ENCODE results near the gene CD47. TPM values are rescaled to one million over a fixed set of nuclear protein-coding genes. Genes with fewer than 3 reads are reported as not detected.

The CD47 gene
- total RNA-seq, 1 experiment from 2014 or later = 89.7 TPM

GRCh38 chr3:108106031-108106430, 15.2 kb upstream of the CD47 start:
- ChIA-PET POLR2A (no interaction called here), CTCF (no interaction called here)
- H3K36me3 ChIP-seq (ENCODE audit: control insufficient read depth, insufficient read depth, low read length) = no peaks in the 10 kb centered on the region
- H3K4me3 ChIP-seq (ENCODE audit: low read depth in 2 of 2, low read length in 2 of 2) = no peak overlapping the region
- DNase-seq (ENCODE audit: low read depth, low spot score) = no peak
- BruUV-seq (replicated peaks) = no TSS peak
- H3K27me3 ChIP-seq (ENCODE audit: control insufficient read depth, insufficient read depth, low read length) = no peaks in the 10 kb centered on the region
- H3K27ac ChIP-seq (ENCODE audit: low read length) = no peak overlapping the region
- TF ChIP-seq SIN3A (IDR thresholded peaks at IDR 0.05; ENCODE audit: borderline replicate concordance, insufficient read depth, low read depth, low read length) = no peak
- TF ChIP-seq REST (IDR thresholded peaks at IDR 0.05; ENCODE audit: insufficient read depth in 1 of 2, low read depth in 2 of 2, low read length in 1 of 2) = no peak
- TF ChIP-seq POLR2AphosphoS5 (IDR thresholded peaks at IDR 0.05; ENCODE audit: low read depth, low read length) = no peak
- TF ChIP-seq TCF7L2 (IDR thresholded peaks at IDR 0.05; ENCODE audit: low read depth, low read length) = no peak
- TF ChIP-seq CTCF (IDR thresholded peaks at IDR 0.05) = no peak
- H3K4me1 ChIP-seq (ENCODE audit: control insufficient read depth, insufficient read depth, low read length) = no peaks in the 10 kb centered on the region
- no peaks in the 10 kb centered on the region for H3K9me3 ChIP-seq (ENCODE audit: control insufficient read depth, insufficient read depth, low read depth, low read length)
- in situ Hi-C loops (cut with HindIII; ENCODE audit: low pct_unique_long_range_greater_than_20kb, low sequenced_read_pairs) = no loop called here
- ATAC-seq = no peak
- intact Hi-C loops (cut with micrococcal nuclease; ENCODE audit: unreplicated experiment) = no loop called here

GRCh38 chr3:108103886-108104797, 13.3 kb upstream of the CD47 start:
- no peaks in the 10 kb centered on the region for H3K36me3 ChIP-seq (ENCODE audit: control insufficient read depth, insufficient read depth, low read length)
- no peak for DNase-seq (ENCODE audit: low read depth, low spot score)
- no peaks in the 10 kb centered on the region for H3K27me3 ChIP-seq (ENCODE audit: control insufficient read depth, insufficient read depth, low read length)
- BruUV-seq (replicated peaks) = no TSS peak
- TF ChIP-seq SIN3A (IDR thresholded peaks at IDR 0.05; ENCODE audit: borderline replicate concordance, insufficient read depth, low read depth, low read length) (no peak), TCF7L2 (IDR thresholded peaks at IDR 0.05; ENCODE audit: low read depth, low read length) (no peak), REST (IDR thresholded peaks at IDR 0.05; ENCODE audit: insufficient read depth in 1 of 2, low read depth in 2 of 2, low read length in 1 of 2) (no peak), POLR2AphosphoS5 (IDR thresholded peaks at IDR 0.05; ENCODE audit: low read depth, low read length) (no peak), CTCF (IDR thresholded peaks at IDR 0.05) (no peak)
- H3K4me1 ChIP-seq (ENCODE audit: control insufficient read depth, insufficient read depth, low read length) = no peaks in the 10 kb centered on the region
- no peak overlapping the region for H3K4me3 ChIP-seq (ENCODE audit: low read depth in 2 of 2, low read length in 2 of 2)
- no peak for ATAC-seq
- ChIA-PET CTCF (no interaction called here), POLR2A (interaction anchor here (0.6 kb wide), 1 partner anchor 374 kb away, joined by 4 read pairs; no protein-coding TSS in a partner anchor)
- H3K9me3 ChIP-seq (ENCODE audit: control insufficient read depth, insufficient read depth, low read depth, low read length) = no peaks in the 10 kb centered on the region
- in situ Hi-C loops (cut with HindIII; ENCODE audit: low pct_unique_long_range_greater_than_20kb, low sequenced_read_pairs) = no loop called here
- intact Hi-C loops (cut with micrococcal nuclease; ENCODE audit: unreplicated experiment) = no loop called here
- H3K27ac ChIP-seq (ENCODE audit: low read length) = no peak overlapping the region

Data from Panc1 (cell line).